ENCODE measurements around the gene FAM170B. TPM values are rescaled to one million over a fixed set of nuclear protein-coding genes. Genes with fewer than 3 reads are reported as not detected.

The FAM170B gene
- total and polyA plus RNA-seq, 3 donors from 2014 or later = 1.2 to 11.7 (median 10.5) TPM

- TF ChIP-seq POLR2A (IDR thresholded peaks at IDR 0.05) (no peak), CTCF (IDR thresholded peaks at IDR 0.05) (no peak)
- no peak for DNase-seq
- no peak overlapping the region for H3K27ac ChIP-seq
- no peak overlapping the region for H3K4me3 ChIP-seq
- H3K4me1 ChIP-seq = no peaks in the 10 kb centered on the region
- WGBS, 2 donors = 90 to 100% methylated on average over 1 of the region's 1 CpG
- no peaks in the 10 kb centered on the region for H3K36me3 ChIP-seq (ENCODE audit: low read depth, missing control alignments)
- H3K9me3 ChIP-seq = no peaks in the 10 kb centered on the region
- intact Hi-C loops (cut with DNase I; ENCODE audit: low total_unique reads) = no loop called here
- no peaks in the 10 kb centered on the region for H3K27me3 ChIP-seq
These were observed 20.1 kb upstream of the FAM170B start for GRCh38 chr10:49153971-49154370.

GRCh38 chr10:49153115-49153514, 19.3 kb upstream of the FAM170B start:
- no peak for DNase-seq
- Histone ChIP-seq H3K27me3 (no peaks in the 10 kb centered on the region), H3K9me3 (no peaks in the 10 kb centered on the region), H3K27ac (no peak overlapping the region), H3K36me3 (ENCODE audit: low read depth, missing control alignments) (no peaks in the 10 kb centered on the region), H3K4me1 (no peaks in the 10 kb centered on the region), H3K4me3 (no peak overlapping the region)
- WGBS, 2 donors = 65 to 83% methylated on average over 4 of the region's 4 CpGs
- no peak for TF ChIP-seq POLR2A (IDR thresholded peaks at IDR 0.05)
- no peak for TF ChIP-seq CTCF (IDR thresholded peaks at IDR 0.05)
- intact Hi-C loops (cut with DNase I; ENCODE audit: low total_unique reads) = no loop called here

DNA sequence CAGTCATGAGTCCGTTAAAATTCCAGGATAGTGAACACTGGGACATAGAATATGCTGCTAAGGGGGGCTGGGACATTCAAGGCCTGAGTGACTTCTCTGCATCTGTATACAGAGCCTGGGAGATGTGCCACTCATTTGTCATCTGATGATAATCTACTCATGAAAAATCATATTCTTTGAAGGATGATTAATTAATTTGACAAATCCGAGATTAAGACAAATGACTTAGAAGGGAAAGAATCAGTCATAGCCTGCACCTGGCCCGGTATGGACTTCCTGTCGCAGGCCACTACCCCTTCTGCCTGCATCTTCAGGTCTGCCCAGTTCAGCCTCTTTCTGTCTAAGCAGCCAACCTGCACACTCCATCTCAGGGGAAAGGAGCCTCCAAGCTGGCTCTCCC, 18.8 kb upstream of the FAM170B start:
- no peak overlapping the region for H3K4me3 ChIP-seq
- H3K4me1 ChIP-seq = no peaks in the 10 kb centered on the region
- H3K36me3 ChIP-seq (ENCODE audit: low read depth, missing control alignments) = no peaks in the 10 kb centered on the region
- WGBS, 2 donors = 92 to 94% methylated on average over 4 of the region's 4 CpGs
- no peaks in the 10 kb centered on the region for H3K9me3 ChIP-seq
- H3K27ac ChIP-seq = no peak overlapping the region
- H3K27me3 ChIP-seq = no peaks in the 10 kb centered on the region
- TF ChIP-seq POLR2A (IDR thresholded peaks at IDR 0.05) (no peak), CTCF (IDR thresholded peaks at IDR 0.05) (no peak)
- DNase-seq = no peak
- intact Hi-C loops (cut with DNase I; ENCODE audit: low total_unique reads) = no loop called here

GRCh38 chr10:49152037-49152436, 18.2 kb upstream of the FAM170B start:
- intact Hi-C loops (cut with DNase I; ENCODE audit: low total_unique reads) = no loop called here
- TF ChIP-seq CTCF (IDR thresholded peaks at IDR 0.05) (no peak), POLR2A (IDR thresholded peaks at IDR 0.05) (no peak)
- DNase-seq = no peak
- no peaks in the 10 kb centered on the region for H3K4me1 ChIP-seq
- no peak overlapping the region for H3K27ac ChIP-seq
- H3K4me3 ChIP-seq = no peak overlapping the region
- H3K9me3 ChIP-seq = no peaks in the 10 kb centered on the region
- no peaks in the 10 kb centered on the region for H3K36me3 ChIP-seq (ENCODE audit: low read depth, missing control alignments)
- no peaks in the 10 kb centered on the region for H3K27me3 ChIP-seq
- 85 to 90% methylated on average over 4 of the region's 4 CpGs for WGBS, 2 donors

- no peak for DNase-seq
- WGBS, 2 donors = 89 to 91% methylated on average over 1 of the region's 1 CpG
- Histone ChIP-seq H3K27me3 (no peaks in the 10 kb centered on the region), H3K9me3 (no peaks in the 10 kb centered on the region), H3K4me3 (no peak overlapping the region), H3K36me3 (ENCODE audit: low read depth, missing control alignments) (no peaks in the 10 kb centered on the region), H3K4me1 (no peaks in the 10 kb centered on the region), H3K27ac (no peak overlapping the region)
- intact Hi-C loops (cut with DNase I; ENCODE audit: low total_unique reads) = no loop called here
- TF ChIP-seq POLR2A (IDR thresholded peaks at IDR 0.05) (no peak), CTCF (IDR thresholded peaks at IDR 0.05) (no peak)
These were observed 17.7 kb upstream of the FAM170B start for GRCh38 chr10:49151481-49151880.

All from testis (tissue), 3 donors.